ENCODE data around the gene AP5S1.

DNA sequence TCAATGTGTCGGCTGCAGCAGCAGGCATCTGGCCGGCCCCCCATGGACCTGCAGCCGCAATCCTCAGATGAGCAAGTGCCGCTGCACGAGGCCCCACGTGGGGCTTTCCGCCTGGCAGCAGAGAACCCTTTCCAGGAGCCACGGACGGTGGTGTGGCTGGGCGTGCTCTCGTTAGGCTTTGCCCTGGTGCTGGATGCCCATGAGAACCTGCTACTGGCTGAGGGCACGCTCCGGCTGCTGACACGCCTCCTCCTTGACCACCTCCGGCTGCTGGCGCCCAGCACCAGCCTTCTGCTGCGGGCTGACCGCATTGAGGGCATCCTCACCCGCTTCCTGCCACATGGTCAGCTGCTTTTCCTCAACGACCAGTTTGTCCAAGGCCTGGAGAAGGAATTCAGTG lies 3.5 kb downstream of the AP5S1 start:
- no peak for TF ChIP-seq POLR2A (IDR thresholded peaks at IDR 0.05)
- TF ChIP-seq, protein P1, sequence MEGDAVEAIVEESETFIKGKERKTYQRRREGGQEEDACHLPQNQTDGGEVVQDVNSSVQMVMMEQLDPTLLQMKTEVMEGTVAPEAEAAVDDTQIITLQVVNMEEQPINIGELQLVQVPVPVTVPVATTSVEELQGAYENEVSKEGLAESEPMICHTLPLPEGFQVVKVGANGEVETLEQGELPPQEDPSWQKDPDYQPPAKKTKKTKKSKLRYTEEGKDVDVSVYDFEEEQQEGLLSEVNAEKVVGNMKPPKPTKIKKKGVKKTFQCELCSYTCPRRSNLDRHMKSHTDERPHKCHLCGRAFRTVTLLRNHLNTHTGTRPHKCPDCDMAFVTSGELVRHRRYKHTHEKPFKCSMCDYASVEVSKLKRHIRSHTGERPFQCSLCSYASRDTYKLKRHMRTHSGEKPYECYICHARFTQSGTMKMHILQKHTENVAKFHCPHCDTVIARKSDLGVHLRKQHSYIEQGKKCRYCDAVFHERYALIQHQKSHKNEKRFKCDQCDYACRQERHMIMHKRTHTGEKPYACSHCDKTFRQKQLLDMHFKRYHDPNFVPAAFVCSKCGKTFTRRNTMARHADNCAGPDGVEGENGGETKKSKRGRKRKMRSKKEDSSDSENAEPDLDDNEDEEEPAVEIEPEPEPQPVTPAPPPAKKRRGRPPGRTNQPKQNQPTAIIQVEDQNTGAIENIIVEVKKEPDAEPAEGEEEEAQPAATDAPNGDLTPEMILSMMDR (IDR thresholded peaks at IDR 0.05), result no peak

Measured in heart left ventricle (tissue), 13 donors.